Right atrium auricular region (tissue), 2 donors: ENCODE measurements around the gene KRT12. TPM values are rescaled to one million over a fixed set of nuclear protein-coding genes. Genes with fewer than 3 reads are reported as not detected.

Experiments
- DNase-seq: peaks from one replicate; pipeline ENCODE4 v3.0.0-alpha.2; 2019; ENCODE audit warnings: low spot score
- H3K27ac ChIP-seq, 2 donors: fragments of 200-600 bp; sonication (generic); 1 replicate in 1 of 2; 2 replicates in 1 of 2; pipeline ENCODE4 v1.5.1; 2016 to 2019
- H3K27me3 ChIP-seq, 2 donors: fragments of 200-600 bp; sonication (generic); one replicate each; pipeline versions ENCODE4 v1.5.1 to v1.6.0; 2017 to 2019
- H3K36me3 ChIP-seq: fragments of 200-600 bp; sonication (generic); one replicate; pipeline ENCODE4 v1.5.1; 2016
- H3K4me1 ChIP-seq, 2 donors: fragments of 200-600 bp; sonication (generic); one replicate each; pipeline versions ENCODE4 v1.5.1 to v1.6.0; 2017 to 2019
- H3K4me3 ChIP-seq, 2 donors: fragments of 200-600 bp; sonication (generic); 1 replicate in 1 of 2; 2 replicates in 1 of 2; pipeline ENCODE4 v1.5.1; 2017 to 2019; ENCODE audit warnings: mild to moderate bottlenecking in 1 of 2, moderate library complexity in 1 of 2
- H3K9me3 ChIP-seq, 2 donors: fragments of 200-600 bp; sonication (generic); one replicate each; pipeline ENCODE4 v1.5.1; 2019
- CTCF ChIP-seq, 2 donors: fragments of 200-600 bp; sonication (generic); IDR thresholded peaks; one replicate each; pipeline ENCODE4 v1.5.1; 2019; ENCODE audit warnings: antibody characterized with exemption in 2 of 2
- total RNA-seq, 2 donors: library from RNA; depleted of rRNA; stranded (reverse); fragments of >200 nt; gene quantifications; one replicate each; pipeline ENCODE4 v1.1.0, GENCODE V29; 2016

Gene KRT12
- total RNA-seq, 2 donors from 2014 or later, result not detected

GRCh38 chr17:40872416-40872815 lies 5.4 kb upstream of the KRT12 start:
- Histone ChIP-seq H3K4me3 (no peak overlapping the region), H3K4me1 (no peaks in the 10 kb centered on the region), H3K9me3 (no peaks in the 10 kb centered on the region), H3K36me3 (no peaks in the 10 kb centered on the region), H3K27ac (no peak overlapping the region), H3K27me3 (no peaks in the 10 kb centered on the region)
- no peak for DNase-seq
- TF ChIP-seq CTCF (IDR thresholded peaks at IDR 0.05), result no peak

GRCh38 chr17:40871316-40871715 lies 4.3 kb upstream of the KRT12 start:
- no peaks in the 10 kb centered on the region for H3K9me3 ChIP-seq
- DNase-seq, result no peak
- H3K4me1 ChIP-seq, result no peaks in the 10 kb centered on the region
- H3K27me3 ChIP-seq, result no peaks in the 10 kb centered on the region
- no peak overlapping the region for H3K27ac ChIP-seq
- no peak for TF ChIP-seq CTCF (IDR thresholded peaks at IDR 0.05)
- no peaks in the 10 kb centered on the region for H3K36me3 ChIP-seq
- H3K4me3 ChIP-seq, result no peak overlapping the region

GRCh38 chr17:40870136-40870535 lies 3.1 kb upstream of the KRT12 start:
- Histone ChIP-seq H3K27me3 (no peaks in the 10 kb centered on the region), H3K4me1 (no peaks in the 10 kb centered on the region), H3K9me3 (no peaks in the 10 kb centered on the region), H3K27ac (no peak overlapping the region), H3K4me3 (no peak overlapping the region), H3K36me3 (no peaks in the 10 kb centered on the region)
- TF ChIP-seq CTCF (IDR thresholded peaks at IDR 0.05), result no peak
- DNase-seq, result no peak

GRCh38 chr17:40864661-40865390 lies 2.2 kb downstream of the KRT12 start:
- no peaks in the 10 kb centered on the region for H3K36me3 ChIP-seq
- H3K4me1 ChIP-seq, result no peaks in the 10 kb centered on the region
- TF ChIP-seq CTCF (IDR thresholded peaks at IDR 0.05), result no peak
- H3K27me3 ChIP-seq, result no peaks in the 10 kb centered on the region
- no peak overlapping the region for H3K27ac ChIP-seq
- DNase-seq, result no peak
- no peaks in the 10 kb centered on the region for H3K9me3 ChIP-seq
- H3K4me3 ChIP-seq, result no peak overlapping the region

GRCh38 chr17:40862985-40863733 lies 3.9 kb downstream of the KRT12 start:
- no peaks in the 10 kb centered on the region for H3K4me1 ChIP-seq
- no peaks in the 10 kb centered on the region for H3K36me3 ChIP-seq
- DNase-seq, result no peak
- no peak for TF ChIP-seq CTCF (IDR thresholded peaks at IDR 0.05)
- no peaks in the 10 kb centered on the region for H3K27me3 ChIP-seq
- H3K4me3 ChIP-seq, result no peak overlapping the region
- H3K9me3 ChIP-seq, result no peaks in the 10 kb centered on the region
- no peak overlapping the region for H3K27ac ChIP-seq
